Retinal pigment epithelial cell (primary cell): ENCODE data around the gene PLIN4.
A peak's percentile ranks its signal among the peaks of the same experiment; 100 is the strongest.
"Not testable (repeated sequence)": the region's sequence is repeated elsewhere in the genome, so short reads cannot be mapped to it uniquely, and the experiment has no call there.

Experiments used
- DNase-seq: peaks from one replicate; pipeline ENCODE4 v3.0.0-alpha.2; 2010; ENCODE audit warnings: low read depth
- H3K4me3 ChIP-seq: 2 replicates; pipeline ENCODE4 v1.5.1; 2011; ENCODE audit warnings: mild to moderate bottlenecking, low read length, control low read depth, moderate library complexity
- TF ChIP-seq, protein P1 (sequence below): conservative IDR thresholded peaks from 2 replicates; pipeline ENCODE4 v1.5.1; 2011; ENCODE audit warnings: low read depth, low read length, control low read depth, inconsistent platforms

PLIN4 gene

DNA sequence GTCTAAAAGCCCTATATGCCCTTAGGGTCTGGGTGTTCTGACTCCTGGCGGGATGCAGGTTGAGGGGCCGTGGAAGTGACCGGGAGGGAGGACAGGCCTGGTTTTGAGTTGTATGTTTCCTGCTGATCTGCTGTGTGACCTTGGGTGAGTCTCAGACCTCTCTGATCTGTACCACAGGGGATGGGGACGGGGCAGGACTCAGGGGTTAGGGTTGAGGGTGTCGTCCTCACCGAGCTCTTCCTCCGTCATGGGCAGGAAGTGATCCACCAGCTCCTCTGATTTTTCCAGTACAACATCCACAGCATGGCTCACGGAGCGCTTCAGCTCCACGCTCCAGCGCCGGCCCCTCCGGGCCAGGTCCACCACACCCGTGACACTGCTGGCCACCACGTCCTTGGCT is 10.6 kb upstream of the PLIN4 start:
- no peak overlapping the region for H3K4me3 ChIP-seq
- TF ChIP-seq, protein P1, sequence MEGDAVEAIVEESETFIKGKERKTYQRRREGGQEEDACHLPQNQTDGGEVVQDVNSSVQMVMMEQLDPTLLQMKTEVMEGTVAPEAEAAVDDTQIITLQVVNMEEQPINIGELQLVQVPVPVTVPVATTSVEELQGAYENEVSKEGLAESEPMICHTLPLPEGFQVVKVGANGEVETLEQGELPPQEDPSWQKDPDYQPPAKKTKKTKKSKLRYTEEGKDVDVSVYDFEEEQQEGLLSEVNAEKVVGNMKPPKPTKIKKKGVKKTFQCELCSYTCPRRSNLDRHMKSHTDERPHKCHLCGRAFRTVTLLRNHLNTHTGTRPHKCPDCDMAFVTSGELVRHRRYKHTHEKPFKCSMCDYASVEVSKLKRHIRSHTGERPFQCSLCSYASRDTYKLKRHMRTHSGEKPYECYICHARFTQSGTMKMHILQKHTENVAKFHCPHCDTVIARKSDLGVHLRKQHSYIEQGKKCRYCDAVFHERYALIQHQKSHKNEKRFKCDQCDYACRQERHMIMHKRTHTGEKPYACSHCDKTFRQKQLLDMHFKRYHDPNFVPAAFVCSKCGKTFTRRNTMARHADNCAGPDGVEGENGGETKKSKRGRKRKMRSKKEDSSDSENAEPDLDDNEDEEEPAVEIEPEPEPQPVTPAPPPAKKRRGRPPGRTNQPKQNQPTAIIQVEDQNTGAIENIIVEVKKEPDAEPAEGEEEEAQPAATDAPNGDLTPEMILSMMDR = no peak
- DNase-seq = no peak

DNA sequence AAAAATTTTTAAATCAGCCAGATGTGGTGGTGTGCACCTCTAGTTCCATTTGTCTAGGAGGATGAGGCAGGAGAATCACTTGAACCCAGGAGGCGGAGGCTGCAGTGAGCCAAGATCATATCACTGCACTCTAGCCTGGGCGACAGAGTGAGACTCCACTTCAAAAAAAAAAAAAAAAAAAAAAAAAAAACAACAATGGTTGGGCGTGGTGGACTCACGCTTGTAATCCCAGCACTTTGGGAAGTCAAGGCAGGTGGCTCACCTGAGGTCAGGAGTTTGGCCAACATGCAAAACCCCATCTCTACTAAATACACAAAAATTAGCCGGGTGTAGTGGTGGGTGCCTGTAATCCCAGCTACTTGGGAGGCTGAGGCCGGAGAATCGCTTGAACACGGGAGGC is 9.1 kb upstream of the PLIN4 start:
- H3K4me3 ChIP-seq, DNase-seq: not testable (repeated sequence)

DNA sequence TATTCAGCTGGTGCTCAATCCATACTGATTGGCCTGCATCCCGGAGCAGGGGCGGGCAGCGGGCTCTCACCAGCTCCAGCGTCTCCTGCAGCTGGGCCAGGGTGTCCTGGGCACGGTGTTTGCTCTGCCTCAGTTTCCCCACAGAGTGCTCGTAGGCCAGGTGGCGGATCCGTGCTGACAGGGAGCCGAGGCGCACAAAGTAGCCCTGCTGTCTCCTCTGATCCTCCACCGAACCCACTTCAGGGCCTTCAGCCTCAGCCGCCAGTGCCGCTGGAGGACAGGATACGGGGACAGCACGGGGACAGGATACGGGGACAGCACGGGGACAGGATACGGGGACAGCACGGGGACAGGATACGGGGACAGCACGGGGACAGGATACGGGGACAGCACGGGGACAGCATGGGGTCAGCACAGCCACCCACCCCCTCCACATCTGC is 7.3 kb upstream of the PLIN4 start:
- TF ChIP-seq, protein P1 = no peak
- no peak for DNase-seq
- H3K4me3 ChIP-seq = no peak overlapping the region

DNA sequence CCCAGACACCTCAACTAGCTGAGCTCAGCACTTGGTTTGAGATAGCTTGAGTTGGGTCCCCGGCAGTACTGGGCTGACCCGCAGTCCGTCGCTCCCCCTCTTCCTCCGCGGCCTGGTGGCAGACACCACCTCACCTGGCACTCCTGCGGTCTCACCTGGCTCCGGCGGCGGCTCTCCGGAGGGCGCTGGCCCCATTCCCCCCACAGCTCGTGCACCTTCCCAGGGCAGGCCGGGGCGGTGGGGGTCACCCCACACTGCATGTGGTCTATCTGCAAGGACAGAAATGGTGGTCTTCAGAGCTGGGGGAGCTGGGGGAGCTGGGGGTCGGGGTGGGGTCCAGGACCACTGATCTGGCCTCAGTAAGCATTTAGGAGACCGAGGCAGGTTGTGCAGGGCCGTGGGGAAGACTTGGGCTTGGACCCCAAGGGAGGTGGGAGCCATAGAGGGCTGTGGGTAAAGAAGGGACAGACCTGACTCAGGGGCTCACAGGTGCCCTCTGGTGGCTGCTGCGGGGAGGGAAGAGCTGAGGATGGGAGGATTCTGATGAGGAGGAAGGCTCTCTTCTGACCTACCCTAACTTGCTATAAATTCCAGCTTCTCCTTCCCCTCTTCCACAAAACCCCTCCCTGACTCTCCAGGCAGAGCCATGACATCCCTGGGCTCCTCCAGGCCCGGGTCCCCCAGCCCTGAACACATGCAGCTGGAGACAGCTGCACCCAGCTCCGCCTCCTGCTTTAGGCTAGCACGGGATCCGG is 6.7 kb upstream of the PLIN4 start:
- no peak overlapping the region for H3K4me3 ChIP-seq
- TF ChIP-seq, protein P1 = peak; percentile 90
- DNase-seq = no peak

DNA sequence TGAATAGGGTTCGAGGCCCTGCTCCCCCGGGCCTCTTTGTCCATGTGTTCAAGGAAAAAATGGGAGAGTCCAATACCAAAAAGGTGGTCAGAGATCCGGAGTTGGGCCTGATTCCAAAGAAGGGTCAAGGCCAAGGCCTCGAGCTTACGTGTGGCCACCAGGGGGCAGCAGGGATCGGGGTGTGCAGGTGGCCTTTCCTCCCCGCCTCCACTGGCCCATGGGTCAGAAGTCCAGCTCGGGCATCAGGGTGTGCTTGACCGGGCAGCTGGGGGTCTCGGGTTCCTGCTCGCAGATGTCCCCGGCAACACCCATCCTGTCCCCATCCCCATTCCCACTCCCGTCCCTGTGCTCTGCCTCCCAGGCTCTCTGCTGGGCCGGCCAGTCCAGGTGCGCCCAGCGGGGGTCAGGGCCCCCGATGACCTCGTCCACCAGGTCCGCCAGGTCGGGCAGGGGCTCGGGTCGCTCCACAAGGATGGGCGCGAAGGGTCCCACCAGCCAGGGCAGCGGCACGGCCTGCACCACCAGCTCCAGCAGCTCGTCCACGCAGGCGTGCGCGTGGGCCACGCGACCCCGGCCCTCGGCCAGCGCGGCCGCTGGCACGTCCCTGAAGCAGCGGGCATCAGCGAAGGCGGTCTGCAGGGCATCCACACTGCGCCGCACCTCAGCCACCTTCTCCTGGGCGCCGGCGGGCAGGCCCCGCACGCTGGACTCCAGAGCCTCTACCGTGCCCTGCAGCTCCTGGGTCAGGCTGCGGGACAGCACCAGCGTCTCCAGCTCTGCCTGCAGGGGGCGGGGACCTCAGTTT is 5.2 kb upstream of the PLIN4 start:
- TF ChIP-seq, protein P1 = peak; percentile 89
- H3K4me3 ChIP-seq = no peak overlapping the region
- DNase-seq = no peak

DNA sequence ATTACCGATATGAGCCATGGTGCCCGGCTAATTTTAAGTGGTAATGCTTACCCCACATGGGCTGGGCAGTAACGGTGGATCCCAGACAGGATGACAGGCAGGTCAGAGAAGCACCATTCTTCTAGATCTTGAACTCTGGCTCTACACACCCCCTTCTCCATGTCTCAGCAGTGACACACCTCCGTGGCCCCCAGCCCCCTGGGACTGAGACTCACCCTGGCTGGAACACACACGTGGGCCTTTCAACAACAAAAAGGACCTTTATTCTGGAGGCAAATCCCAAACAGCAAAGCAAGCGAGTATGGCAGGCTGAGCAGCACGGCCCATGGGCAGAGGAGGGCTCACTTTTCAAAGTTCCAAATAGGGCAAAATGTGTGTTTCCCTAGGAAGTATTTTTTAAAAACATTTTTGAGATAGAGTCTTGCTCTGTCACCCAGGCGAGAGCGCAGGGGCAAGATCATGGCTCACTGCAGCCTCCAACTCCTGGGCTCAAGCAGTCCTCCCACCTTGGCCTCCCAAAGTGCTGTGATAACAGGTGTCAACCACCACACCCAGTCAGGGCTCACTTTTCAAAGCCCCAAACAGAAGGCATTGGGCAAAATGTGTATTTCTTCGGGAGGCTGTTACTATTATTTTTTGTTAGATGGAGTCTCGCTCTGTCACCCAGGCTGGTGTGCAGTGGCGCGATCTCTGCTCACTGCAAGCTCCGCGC is 4.2 kb upstream of the PLIN4 start:
- TF ChIP-seq, protein P1 = no peak
- no peak overlapping the region for H3K4me3 ChIP-seq
- DNase-seq = no peak

DNA sequence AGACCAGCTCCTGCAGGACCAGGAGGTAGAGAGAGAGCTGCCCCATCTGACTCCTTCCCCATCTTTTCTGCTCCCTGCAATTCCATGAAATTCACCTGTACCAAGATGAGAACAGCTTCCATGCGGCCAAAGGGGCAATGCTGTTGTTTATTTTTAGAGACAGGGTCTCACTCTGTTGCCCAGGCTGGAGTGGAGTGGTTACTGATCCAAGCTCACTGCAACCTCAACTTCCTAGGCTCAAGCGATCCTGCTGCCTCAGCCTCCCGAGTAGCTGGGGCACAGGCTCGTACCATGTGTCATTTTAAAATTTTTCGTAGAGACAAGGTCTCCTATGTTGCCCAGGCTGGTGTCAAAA is 3.6 kb upstream of the PLIN4 start:
- DNase-seq = no peak
- H3K4me3 ChIP-seq = no peak overlapping the region
- TF ChIP-seq, protein P1 = no peak
